ENCODE results near the gene PSMG2. TPM values are rescaled to one million over a fixed set of nuclear protein-coding genes. Genes with fewer than 3 reads are reported as not detected.

Gene PSMG2
- total RNA-seq, 1 donor, result 94.5 TPM

GRCh38 chr18:12773369-12773768 is 70.5 kb downstream of the PSMG2 start:
- no peak overlapping the region for H3K4me3 ChIP-seq (ENCODE audit: insufficient read depth, low read length)
- no peak for TF ChIP-seq CTCF (IDR thresholded peaks at IDR 0.05; ENCODE audit: extremely low read depth, low read depth, low read length)
- H3K4me1 ChIP-seq (ENCODE audit: insufficient read depth, low read length), result peaks cover 14% of the 10 kb centered on the region
- no peak overlapping the region for H2AFZ ChIP-seq (ENCODE audit: low read length)
- no peaks in the 10 kb centered on the region for H3K79me2 ChIP-seq (ENCODE audit: insufficient read depth, low read length)
- no peaks in the 10 kb centered on the region for H3K27me3 ChIP-seq (ENCODE audit: insufficient read depth, low read length)
- no peak for DNase-seq (ENCODE audit: insufficient read length, low spot score, missing footprints)
- H3K4me2 ChIP-seq (ENCODE audit: insufficient read depth, low read length), result no peak overlapping the region
- no peaks in the 10 kb centered on the region for H4K20me1 ChIP-seq (ENCODE audit: insufficient read depth, low read length)
- no peaks in the 10 kb centered on the region for H3K36me3 ChIP-seq (ENCODE audit: insufficient read depth, low read length)
- H3K27ac ChIP-seq (ENCODE audit: low read depth, low read length), result no peak overlapping the region
- no peaks in the 10 kb centered on the region for H3K9me3 ChIP-seq (ENCODE audit: low read depth, low read length)

GRCh38 chr18:12774982-12775381 is 72.1 kb downstream of the PSMG2 start:
- Histone ChIP-seq H3K4me3 (ENCODE audit: insufficient read depth, low read length) (no peak overlapping the region), H3K27ac (ENCODE audit: low read depth, low read length) (no peak overlapping the region), H2AFZ (ENCODE audit: low read length) (no peak overlapping the region), H3K9me3 (ENCODE audit: low read depth, low read length) (no peaks in the 10 kb centered on the region), H3K79me2 (ENCODE audit: insufficient read depth, low read length) (no peaks in the 10 kb centered on the region), H3K4me1 (ENCODE audit: insufficient read depth, low read length) (peaks cover 3% of the 10 kb centered on the region), H4K20me1 (ENCODE audit: insufficient read depth, low read length) (no peaks in the 10 kb centered on the region), H3K36me3 (ENCODE audit: insufficient read depth, low read length) (no peaks in the 10 kb centered on the region), H3K4me2 (ENCODE audit: insufficient read depth, low read length) (no peak overlapping the region), H3K27me3 (ENCODE audit: insufficient read depth, low read length) (no peaks in the 10 kb centered on the region)
- TF ChIP-seq CTCF (IDR thresholded peaks at IDR 0.05; ENCODE audit: extremely low read depth, low read depth, low read length), result no peak
- DNase-seq (ENCODE audit: insufficient read length, low spot score, missing footprints), result peak; percentile 22

Small RNA genes within 50 kb of the gene (small RNA-seq; reads per million reads assigned to genes)
- not detected for gene RF00019

Other genes starting within 250 kb of the PSMG2 start
- 61.6 and 64.4 TPM in 2 replicates for gene SPIRE1, start 44.9 kb upstream of the PSMG2 start, total RNA-seq
- 9.7 and 10.1 TPM in 2 replicates for gene CEP76, start 319 bp upstream of the PSMG2 start, total RNA-seq
- gene PTPN2, start 181.2 kb downstream of the PSMG2 start, total RNA-seq, result 34.2 and 37.6 TPM in 2 replicates
- 45.7 and 51.0 TPM in 2 replicates for gene SEH1L, start 245.0 kb downstream of the PSMG2 start, total RNA-seq